Measurements from ENCODE around the gene ROMO1.

ROMO1 gene

DNA sequence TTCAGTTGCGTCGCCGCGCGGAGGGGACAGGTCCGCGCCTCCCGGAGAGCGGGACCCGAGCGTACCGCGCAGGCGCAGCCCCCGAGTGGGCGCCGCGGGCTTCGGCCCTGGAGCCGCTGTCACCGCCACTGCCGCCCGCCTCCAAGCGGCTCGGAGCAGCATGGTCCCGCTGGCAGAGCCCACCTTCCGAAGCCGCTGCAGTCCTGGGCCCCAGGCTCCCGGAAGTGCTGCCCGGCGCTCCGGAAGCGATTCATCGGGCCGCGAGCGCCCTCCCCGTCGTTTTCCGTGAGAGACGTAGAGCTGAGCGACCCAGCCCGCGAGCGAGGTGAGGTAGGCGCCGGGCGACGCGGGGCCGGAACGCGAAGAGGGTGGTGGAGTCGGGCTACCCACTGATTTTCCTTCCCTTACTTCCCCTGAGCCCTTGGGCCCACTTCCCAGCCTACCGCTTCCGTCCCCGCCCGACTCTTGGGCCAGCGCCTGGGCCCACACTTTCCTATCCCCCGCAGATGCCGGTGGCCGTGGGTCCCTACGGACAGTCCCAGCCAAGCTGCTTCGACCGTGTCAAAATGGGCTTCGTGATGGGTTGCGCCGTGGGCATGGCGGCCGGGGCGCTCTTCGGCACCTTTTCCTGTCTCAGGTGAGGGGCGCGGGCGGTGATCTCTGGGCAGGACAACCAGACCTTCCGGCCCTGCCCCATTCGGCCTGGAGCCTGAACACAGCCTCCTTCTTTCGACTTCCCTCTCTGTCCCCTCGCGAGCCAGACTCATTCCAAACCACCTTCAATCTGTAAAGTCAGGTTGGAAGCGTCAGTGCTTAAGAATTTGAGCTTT, at the start of gene ROMO1, which contains the start of gene NFS1:
Gene ROMO1, plus strand, starts transcription at position 279 of the 830 bp plus-strand sequence. Its CDS starts 228 bp downstream, at position 507.
Gene NFS1, minus strand, starts transcription at position 226 of the 830 bp plus-strand sequence. Its CDS starts 64 bp downstream, at position 162.
- DNase-seq (ENCODE audit: extremely low spot score, insufficient read length, low read depth) (peak; percentile 84), FAIRE-seq (peak; percentile 81)

DNA sequence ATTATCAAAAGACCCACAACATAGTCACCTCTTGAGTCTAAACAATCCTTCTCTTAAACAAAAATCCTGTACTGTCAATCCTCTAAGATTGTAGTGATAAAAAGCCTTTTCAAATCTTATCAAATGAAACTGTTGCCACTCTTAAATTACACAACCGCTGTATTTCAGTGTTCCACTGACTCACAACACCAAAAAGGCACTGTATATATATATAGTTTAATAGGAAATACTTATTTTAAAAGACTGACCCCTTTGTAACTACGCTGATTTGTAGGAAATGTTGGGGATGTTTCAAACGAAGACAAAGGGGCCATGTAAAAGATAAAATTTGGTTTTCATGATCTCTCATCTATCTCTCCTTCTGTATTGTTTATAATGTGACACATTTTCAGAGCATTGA, 48.6 kb upstream of the ROMO1 start:
- no peak for DNase-seq (ENCODE audit: extremely low spot score, insufficient read length, low read depth)
- no peak for FAIRE-seq

DNA sequence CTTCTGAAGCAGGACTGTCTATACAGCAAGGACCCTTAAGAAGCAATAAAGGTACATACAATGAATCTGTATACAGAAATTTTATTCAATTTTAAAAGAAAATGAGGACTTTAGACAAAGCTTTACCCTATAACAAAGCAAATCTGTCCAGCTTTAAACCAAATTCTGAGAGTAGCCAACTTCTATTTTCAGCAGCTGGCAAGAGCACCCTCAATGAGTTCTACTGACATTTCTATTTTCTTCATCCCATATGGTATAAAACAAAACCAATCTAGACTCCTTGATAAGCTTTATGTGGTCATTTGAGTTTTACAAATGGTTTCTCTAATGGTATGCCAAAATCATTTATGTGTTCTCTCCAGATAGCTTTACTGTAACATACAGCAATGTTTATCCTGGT, 47.2 kb upstream of the ROMO1 start:
- FAIRE-seq (no peak), DNase-seq (ENCODE audit: extremely low spot score, insufficient read length, low read depth) (no peak)

DNA sequence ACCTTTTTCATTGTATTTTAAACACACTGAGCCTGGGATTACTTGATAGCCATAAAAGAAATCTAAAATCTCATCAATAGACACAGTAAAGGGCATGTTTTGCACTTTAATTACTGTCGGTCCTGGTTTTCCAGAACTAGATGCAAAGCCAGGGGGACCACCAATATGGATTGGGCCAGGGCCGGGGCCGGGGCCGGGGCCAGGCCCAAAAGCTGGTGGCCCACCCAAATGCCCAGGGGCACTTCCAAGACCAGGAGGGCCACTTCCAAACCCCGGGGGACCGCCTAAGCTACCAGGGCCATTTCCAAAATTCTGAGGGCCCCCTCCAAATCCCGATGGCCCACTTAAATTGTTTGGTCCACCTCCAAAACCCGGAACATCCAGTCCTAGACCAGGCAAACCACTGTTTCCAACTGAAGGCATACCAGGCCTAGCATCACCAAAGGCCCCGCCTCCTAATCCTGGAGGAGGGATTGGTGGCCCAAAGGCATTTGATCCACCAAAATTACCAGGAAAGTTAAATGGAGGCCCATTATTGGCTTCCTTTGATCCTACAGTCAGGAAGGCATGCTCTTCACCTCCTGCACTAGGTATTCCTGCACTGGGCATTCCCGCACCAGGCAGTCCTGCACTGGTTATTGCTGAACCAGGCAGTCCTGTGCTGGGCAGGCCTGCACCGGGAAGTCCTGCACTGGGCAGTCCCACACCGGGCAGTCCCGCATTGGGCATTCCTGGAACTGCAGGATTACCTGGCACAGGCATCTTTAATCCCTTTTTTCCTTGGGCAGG, 46.4 kb upstream of the ROMO1 start:
- FAIRE-seq (no peak), DNase-seq (ENCODE audit: extremely low spot score, insufficient read length, low read depth) (no peak)

DNA sequence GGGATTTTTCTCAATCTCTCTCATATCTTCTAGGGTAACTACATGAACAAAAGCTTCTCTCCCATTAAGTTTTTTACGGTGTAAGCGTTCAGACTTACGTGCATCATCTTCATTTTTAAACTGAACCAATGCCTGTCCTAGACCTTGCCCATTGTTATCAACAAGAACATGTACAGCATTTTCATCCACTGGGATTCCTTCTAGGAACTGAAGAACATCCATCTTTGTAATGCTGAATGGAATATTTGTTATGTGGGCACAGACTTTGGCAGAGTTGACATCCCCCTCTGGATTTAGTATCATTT, 45.8 kb upstream of the ROMO1 start:
- DNase-seq (ENCODE audit: extremely low spot score, insufficient read length, low read depth) (no peak), FAIRE-seq (no peak)

DNA sequence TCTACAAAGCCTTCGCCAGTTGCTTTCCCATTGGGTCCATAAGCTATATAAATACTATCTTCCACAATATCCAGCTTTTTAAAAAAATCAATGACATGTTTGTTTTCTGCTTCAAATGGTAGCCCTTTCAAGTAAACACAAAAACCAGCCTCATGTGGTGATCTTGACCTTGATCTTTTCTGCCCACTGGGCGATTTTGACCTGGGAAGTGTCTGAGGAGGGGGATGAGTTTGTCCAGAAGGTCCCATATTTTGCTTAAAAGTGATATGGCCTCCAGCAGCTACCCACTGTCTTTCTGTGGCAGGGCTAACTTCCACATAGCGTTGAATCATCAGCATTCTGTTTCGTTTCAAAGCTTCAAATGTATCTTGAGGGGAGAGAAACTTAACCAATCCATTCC, 45.3 kb upstream of the ROMO1 start:
- DNase-seq (ENCODE audit: extremely low spot score, insufficient read length, low read depth) (no peak), FAIRE-seq (no peak)

DNA sequence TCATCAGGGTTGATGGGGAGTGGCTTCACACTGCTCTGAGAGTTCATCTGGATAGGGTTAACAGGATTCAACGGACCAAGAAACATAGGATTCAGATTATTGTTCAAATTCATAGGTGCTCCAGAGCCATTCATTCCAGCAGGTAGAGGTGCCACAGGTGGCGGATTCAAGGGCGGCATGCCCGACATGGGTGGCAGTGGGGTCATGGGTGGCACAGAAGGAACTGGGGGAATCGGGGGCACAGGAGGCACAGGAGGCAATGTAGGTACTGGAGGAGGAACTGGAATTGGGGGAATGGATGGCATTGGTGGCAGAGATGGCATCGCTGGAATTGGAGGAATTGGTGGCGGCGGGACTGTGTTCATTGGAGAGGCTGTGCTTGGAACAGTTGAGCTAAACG, 44.8 kb upstream of the ROMO1 start:
- DNase-seq (ENCODE audit: extremely low spot score, insufficient read length, low read depth) (no peak), FAIRE-seq (no peak)

DNA sequence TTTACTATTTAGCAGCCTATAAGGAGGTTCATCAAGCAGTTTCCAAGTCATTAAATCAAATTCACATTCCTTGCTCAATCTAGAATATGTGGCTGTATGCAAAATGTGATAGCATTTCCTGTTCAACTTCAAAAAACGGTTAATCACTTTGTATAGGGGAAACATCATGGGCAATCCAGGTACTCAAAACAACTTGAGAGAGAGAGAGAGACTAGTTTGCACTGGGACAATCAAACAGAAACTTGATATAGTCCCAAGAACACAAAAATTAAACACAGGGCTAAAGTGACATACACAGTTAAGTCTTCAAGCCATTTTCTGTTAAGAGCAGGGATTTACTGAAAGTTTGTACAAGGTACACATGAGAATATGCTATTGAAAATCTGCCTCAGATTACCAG, 41.9 kb upstream of the ROMO1 start:
- DNase-seq (ENCODE audit: extremely low spot score, insufficient read length, low read depth): no peak
- FAIRE-seq: no peak

DNA sequence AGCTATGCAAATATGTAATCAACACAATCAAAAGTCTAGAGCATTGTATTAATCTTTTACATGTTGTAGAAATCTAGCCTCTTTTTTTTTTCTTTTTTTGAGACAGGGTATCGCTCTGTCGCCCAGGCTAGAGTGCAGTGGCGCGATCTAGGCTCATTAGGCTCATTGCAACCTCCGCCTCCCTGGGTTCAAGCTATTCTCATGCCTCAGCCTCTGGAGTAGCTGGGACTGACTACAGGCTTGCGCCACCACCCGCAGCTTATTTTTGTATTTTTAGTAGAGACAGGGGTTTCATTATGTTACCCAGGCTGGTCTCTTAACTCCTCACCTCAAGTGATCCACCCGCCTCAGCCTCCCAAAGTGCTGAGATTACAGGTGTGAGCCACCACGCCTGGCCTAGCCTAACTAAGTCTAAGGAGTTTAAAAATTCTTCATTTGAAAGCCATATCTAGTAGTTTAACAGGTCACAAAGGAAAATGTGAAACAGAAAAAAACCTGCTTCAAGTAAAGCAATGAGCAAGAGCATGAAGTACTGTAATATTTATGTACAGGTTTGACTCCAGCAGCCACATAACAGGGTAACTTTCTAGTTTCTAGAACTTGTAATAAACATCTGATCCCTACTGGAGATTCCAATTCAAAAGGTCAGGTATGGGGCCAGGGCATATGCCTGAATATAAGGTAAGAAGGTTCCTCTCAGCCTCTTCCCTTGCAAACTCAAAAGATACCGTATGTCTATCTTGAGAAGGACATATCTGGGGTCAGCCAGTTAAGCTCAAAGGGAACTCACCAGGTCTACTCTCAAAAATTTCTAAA, 38.9 kb upstream of the ROMO1 start:
- no peak for FAIRE-seq

DNA sequence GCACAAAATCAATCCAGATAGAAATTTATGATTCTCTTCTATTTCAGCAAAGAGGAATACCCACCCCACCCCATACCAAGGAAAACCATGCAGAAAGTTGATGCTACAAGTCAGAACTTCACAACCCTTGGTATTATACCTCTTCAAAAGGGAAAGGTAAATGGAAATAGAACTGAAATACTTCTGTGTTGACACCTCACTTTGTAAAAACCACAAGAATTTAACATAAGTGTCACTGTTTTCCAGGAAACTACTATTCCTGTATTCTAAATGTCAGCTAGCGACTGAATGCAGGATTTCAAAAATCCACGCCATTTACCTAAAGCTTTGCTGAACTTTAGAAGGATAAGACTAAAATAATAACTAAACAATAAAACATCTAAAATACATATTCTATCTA, 38.2 kb upstream of the ROMO1 start:
- FAIRE-seq (no peak), DNase-seq (ENCODE audit: extremely low spot score, insufficient read length, low read depth) (no peak)

More for the DNA sequence above, 38.9 kb upstream of the ROMO1 start:
- DNase-seq (ENCODE audit: extremely low spot score, insufficient read length, low read depth): no peak

DNA sequence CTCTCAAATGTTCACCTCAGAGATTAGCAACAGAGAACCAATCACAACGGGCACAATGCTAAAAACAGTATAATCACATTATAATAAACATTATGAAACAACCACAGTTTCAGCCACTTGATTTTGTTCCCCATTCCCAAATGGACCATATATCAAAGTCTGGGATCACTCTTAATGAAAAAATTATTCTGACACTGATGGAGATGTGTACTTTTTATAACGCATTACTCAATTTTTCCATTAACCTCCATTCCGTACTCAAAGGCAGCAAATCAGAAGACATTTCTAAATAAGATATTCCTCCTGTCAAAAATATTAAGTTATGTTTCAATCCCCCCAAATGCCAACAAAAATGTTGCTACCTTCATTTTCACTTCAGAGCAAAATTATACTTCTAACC, 37.3 kb upstream of the ROMO1 start:
- DNase-seq (ENCODE audit: extremely low spot score, insufficient read length, low read depth): no peak
- FAIRE-seq: no peak

DNA sequence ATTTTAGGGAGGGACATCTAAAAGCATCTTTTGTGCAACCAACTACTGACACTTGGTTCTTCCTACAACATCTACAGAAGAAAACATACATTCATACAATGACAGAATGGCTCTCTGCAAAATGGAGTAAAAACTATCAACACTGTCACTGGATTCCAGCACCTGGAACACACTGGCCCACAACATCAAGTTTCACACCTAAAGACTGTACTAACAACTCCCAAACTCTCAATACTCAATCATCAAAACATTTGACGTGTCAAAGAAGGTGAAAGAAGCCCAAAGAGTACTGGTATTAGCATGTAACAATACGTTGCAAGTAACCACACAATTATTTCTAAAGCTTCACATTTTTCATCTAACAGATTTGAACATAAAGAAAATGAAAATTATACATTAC, 36.7 kb upstream of the ROMO1 start:
- DNase-seq (ENCODE audit: extremely low spot score, insufficient read length, low read depth): no peak
- no peak for FAIRE-seq

DNA sequence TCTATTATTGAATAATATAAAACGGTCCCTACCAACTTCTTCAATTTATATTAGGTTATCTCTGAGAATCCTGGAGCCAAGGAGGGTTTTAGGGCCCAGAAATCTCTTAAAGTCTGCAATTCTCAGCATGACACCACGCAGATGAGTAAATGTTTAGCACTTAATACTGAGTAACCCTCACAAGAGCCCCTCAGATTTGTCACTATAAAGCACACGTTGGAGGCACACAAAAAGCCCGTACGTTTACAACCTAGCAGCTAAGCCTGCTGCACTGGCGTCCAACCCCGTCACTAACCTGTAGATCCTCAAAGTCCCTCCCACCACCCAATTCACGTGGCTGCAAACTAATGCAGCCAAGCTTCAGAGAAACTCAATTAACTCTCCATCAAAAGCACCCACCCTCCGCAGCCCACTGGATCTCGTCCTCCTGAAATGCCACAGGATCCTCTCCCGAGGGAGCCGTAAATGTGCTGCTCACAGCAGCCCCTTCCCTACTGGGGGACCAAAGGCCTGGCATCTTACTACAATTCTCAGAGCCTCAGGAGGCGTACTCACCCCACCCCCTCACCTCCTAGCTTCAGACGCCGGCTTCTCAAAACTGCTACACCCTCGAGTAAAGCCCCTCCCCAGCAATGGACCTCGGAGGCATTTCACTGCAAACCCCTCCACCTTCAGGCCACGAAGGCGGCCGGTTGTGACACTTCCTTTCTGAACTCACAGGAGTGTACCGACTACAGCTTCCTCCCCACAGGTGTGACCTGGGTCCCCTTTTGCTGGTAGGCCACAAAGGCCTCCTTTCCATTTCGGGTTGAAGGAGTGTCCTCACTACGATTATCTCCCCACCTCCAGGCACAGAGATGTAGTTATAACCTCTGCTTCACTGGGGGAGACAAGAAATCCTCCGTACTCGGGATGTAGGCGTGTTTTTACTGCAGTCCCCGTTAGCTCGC, 35.4 kb upstream of the ROMO1 start:
- peak; percentile 64 for FAIRE-seq

DNA sequence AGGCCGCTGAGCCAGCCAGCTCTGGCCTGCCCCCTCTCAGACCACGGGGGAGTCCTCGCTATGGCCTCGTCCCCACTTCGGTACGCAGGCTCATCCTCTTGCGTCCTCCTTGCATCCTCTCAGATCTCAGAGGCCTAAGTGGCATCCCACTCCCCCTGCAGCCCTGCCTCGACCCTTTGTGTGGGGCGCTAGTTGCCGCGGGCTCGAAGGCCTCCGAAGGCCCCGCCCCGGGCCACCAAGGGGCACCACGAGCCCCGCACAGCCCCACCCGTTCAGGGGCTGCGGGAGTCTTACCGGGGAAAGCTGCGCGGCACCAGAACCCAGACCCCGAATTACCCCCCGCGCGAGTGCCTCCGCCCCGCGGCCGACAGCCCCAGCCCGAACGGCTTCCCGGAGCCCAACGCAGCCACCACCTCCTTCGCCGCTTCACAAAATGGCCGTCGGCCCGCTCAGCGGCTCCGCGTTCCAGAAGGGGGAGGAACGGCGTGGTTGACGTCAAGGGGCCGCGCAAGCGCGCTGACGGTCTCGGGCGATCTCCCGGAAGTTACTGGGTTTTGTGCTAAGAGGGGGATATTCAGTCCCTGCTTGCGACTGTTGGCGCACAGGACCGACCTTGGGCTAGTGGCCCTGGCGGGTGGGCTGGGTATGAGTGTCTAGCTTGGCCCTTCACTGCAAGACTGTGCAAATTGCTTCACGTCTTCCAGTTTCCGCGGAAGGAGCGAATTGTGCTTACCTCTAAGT, 34.6 kb upstream of the ROMO1 start, which contains the start of the genes CPNE1 and RBM12:
Gene CPNE1, minus strand, starts transcription at position 435 of the 741 bp plus-strand sequence. CDS start 31,977 bp downstream, outside the sequence.
Gene RBM12, minus strand, starts transcription at position 435 of the 741 bp plus-strand sequence. CDS start 9,578 bp downstream, outside the sequence.
- DNase-seq (ENCODE audit: extremely low spot score, insufficient read length, low read depth) (peak; percentile 96), FAIRE-seq (peak; percentile 92)

More for the DNA sequence above, 35.4 kb upstream of the ROMO1 start:
- DNase-seq (ENCODE audit: extremely low spot score, insufficient read length, low read depth): peak; percentile 17

DNA sequence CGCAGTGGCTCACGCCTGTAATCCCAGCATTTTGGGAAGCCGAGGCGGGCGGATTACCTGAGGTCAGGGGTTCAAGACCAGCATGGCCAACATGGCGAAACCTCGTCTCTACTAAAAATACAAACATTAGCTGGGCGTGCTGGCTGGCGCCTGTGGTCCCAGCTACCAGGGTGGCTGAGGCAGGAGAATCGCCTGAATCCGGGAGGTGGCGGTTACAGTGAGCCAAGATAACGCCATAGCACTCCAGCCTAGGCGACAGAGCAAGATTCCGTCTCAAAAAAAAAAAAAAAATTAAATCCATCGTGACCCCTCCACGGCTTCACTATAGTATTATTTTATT, 33.3 kb upstream of the ROMO1 start:
- no peak for FAIRE-seq
- no peak for DNase-seq (ENCODE audit: extremely low spot score, insufficient read length, low read depth)

DNA sequence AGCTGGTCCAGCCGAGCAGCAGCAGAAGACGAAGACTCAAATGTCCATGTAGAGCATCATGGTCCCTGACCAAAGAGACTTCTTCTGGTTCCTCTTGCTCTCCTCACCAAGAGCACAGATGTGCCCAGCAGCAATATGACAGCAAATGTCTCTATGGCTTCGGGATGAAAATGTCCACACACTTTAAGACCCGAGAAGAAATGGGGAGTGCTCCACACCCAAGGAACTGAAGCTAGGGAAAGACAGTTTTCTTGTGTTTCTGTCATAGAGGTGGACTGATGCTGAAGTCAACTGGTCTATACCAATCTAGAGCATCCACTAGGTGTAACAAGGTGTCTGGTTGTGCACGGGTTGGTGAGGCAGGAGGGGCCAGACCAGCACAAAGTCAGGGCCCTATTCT, 30.0 kb upstream of the ROMO1 start:
- DNase-seq (ENCODE audit: extremely low spot score, insufficient read length, low read depth) (no peak), FAIRE-seq (no peak)

DNA sequence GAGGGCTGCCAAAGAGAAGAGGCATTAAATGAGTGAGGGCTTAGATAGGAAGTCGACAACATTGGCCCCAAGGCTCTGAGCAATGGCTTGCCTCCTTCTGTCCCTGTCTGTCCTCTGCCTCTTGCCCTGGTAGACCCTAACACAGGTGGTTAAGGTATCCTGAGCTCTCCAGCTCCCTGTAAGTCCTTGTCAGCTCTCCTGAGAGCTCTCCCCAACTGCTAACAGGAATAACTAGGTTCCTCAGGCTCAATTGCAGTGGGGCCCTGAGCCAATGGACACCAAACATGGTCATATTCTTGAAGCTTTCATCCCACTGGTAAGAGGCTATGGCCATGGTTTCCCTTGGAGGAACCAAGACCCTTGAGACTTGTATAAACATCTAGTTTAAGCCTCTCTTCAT, 29.5 kb upstream of the ROMO1 start:
- DNase-seq (ENCODE audit: extremely low spot score, insufficient read length, low read depth) (no peak), FAIRE-seq (no peak)

DNA sequence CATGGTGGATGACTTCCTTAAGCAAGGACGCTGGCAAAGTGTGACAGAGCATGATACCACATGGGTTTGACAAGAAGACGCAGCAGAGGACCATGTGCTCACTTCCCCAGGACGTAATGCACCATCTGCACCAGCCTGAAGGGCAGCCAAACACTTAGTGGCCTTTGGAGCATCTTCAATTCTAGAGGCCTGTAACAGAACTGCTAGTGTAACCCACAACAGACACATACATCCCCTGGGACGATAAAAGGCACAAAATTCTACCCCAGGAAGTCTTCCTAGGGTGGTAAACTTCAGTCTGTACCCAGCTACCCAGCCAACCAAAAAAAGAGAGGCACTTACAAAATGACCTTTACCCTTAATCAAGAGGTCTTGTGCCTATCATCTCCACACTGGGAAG, 25.3 kb upstream of the ROMO1 start:
- DNase-seq (ENCODE audit: extremely low spot score, insufficient read length, low read depth) (no peak), FAIRE-seq (no peak)

DNA sequence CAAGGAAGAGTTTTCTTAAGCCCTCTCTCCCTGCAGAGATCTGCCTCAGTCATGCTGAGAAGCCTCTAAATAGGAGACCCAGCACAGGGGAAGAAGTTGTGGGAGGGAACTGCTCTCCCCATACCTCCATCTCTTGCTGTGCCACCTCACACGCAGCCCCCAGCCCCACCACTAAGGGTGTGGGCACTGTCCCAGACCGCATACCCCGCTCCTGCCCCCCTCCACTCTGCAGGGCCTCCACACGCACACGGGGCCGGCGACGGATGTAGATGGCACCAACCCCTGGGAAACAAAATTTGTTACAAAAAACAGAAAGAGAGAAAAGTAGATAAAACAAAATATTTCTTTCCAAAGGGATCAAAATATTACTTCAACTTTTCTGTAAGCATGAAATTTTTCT, 24.3 kb upstream of the ROMO1 start:
- FAIRE-seq (no peak), DNase-seq (ENCODE audit: extremely low spot score, insufficient read length, low read depth) (no peak)

Data from GM18507 (cell line).